ENCODE data around the gene EXOC3L2. TPM values are rescaled to one million over a fixed set of nuclear protein-coding genes. Genes with fewer than 3 reads are reported as not detected.

Gene EXOC3L2
- total RNA-seq, 1 experiment from 2014 or later = not detected

DNA sequence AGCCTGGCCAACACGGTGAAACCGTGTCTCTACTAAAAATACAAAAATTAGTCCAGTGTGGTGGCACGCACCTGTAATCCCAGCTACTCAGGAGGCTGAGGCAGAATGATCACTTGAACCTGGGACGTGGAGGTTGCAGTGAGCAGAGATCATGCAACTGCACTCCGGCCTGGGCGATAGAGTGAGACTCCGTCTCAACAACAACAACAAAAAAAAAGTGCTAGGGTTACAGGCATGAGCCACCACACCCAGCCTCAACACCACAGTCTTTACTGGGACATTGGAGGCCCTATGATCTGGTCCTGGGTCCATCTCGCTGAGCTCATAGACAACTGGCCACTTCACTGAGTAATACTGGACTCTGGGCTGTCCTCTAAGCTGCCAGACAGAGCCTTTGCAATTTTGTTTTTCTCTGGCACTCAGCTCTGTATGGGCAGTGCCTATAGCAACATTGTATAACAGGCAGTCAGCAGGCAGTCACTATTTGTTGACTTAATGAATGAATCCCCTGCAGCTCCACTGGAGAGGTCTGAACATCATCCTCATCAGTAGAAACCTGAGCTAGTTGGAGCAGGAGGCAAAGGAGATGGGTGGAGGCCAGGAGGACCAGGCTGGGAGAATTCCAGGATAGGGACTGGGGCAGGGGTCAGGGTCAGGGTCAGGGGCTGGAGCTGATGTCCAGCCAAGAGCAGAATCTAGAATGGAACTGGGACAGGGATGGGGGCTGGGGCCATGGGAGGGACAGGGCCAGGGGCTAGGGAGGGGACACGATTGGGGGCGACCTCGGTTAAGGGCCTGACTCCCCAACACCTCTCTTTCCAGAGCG, 58.5 kb downstream of the EXOC3L2 start:
- no peaks in the 10 kb centered on the region for H3K4me1 ChIP-seq
- no peak for DNase-seq
- no peak overlapping the region for H3K4me3 ChIP-seq
- H3K27ac ChIP-seq = no peak overlapping the region
- H3K27me3 ChIP-seq = no peaks in the 10 kb centered on the region
- H3K9me3 ChIP-seq (replicated peaks) = no peaks in the 10 kb centered on the region
- H3K36me3 ChIP-seq = no peaks in the 10 kb centered on the region

DNA sequence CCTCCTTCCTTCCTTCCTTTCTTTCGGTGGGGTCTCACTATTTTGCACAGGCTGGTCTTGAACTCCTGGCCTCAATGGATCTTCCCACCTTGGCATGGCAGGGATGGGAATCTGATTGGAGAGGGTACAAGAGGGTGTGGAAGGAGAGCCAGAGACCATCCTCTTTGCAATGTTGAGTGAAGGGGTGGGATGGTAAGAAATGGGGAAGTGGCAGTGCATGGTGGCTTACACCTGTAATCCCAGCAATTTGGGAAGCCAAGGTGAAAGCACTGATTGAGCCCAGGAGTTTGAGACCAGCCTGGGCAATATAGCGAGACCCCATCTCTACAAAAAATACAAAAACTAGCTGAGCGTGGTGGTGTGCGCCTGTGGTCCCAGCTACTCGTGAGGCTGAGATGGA, 61.1 kb downstream of the EXOC3L2 start:
- H3K4me3 ChIP-seq = no peak overlapping the region
- H3K27ac ChIP-seq = no peak overlapping the region
- no peaks in the 10 kb centered on the region for H3K27me3 ChIP-seq
- DNase-seq = no peak
- no peaks in the 10 kb centered on the region for H3K36me3 ChIP-seq
- H3K4me1 ChIP-seq = no peaks in the 10 kb centered on the region
- H3K9me3 ChIP-seq (replicated peaks) = no peaks in the 10 kb centered on the region

DNA sequence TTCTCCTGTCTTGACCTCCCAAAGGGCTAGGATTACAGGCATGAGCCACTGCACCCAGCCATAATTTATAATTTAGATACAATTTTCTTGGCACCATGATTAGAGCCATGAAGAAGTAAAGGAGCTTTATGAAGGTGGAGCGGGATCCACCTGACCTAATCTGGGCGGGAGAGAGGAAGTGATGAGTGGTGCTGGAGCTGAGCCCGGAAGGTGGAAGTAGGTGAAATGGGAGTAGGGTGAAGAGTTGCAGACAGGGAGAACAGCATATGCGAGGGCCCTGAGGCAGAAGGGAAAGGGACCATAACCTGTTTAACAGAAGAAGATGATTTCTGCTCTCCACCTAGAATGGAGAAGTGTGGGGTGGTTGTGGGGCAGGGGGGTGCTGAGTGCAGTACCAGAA, 62.4 kb downstream of the EXOC3L2 start:
- Histone ChIP-seq H3K27ac (no peak overlapping the region), H3K4me1 (no peaks in the 10 kb centered on the region), H3K4me3 (no peak overlapping the region), H3K36me3 (no peaks in the 10 kb centered on the region), H3K27me3 (no peaks in the 10 kb centered on the region), H3K9me3 (replicated peaks) (no peaks in the 10 kb centered on the region)
- DNase-seq = no peak

DNA sequence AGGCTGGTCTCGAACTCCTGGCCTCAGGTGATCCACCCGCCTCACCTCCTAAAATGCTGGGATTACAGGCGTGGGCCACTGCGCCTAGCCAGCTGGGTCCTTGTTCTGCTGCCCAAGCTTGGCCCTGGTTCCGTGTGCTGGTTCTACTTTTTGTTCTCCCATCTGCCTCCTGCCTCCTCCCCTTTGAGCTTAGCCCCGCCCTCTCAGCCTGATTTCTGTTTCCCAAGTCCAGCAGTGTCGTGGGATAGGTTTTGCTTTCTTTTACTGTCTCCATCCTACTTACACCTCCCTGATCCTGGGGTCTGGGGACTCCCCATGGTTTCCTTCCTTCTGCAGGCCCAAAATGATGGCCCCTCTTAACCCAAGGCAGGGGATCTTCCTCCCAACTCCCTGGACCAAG, 64.3 kb downstream of the EXOC3L2 start:
- Histone ChIP-seq H3K9me3 (replicated peaks) (no peaks in the 10 kb centered on the region), H3K4me1 (no peaks in the 10 kb centered on the region), H3K36me3 (no peaks in the 10 kb centered on the region), H3K4me3 (no peak overlapping the region), H3K27me3 (no peaks in the 10 kb centered on the region), H3K27ac (no peak overlapping the region)
- DNase-seq = no peak

DNA sequence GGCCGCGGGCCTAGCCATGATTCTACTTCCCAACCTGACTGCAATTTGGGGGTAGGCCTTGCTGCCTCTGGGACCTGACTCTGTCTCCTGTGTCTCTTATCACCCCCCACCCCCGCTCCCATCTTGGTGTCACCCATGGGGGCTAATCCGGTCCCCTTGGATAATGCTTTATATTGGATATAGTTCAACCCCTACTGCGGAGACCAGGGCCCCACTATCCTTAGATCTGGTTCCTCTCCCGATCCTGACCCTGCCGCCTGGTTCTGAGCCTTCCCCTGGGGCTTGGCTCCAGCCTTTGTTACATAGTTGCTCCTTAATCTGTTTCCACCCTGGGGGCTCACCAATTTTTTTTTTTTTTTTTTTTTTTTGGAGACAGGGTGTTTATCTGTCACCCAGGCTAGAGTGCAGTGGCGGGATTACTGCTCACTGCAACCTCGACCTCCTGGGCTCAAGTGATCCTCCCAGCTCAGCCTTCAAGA, 65.3 kb downstream of the EXOC3L2 start:
- Histone ChIP-seq H3K9me3 (replicated peaks) (no peaks in the 10 kb centered on the region), H3K4me1 (no peaks in the 10 kb centered on the region), H3K27ac (no peak overlapping the region), H3K27me3 (no peaks in the 10 kb centered on the region), H3K4me3 (no peak overlapping the region), H3K36me3 (no peaks in the 10 kb centered on the region)
- DNase-seq = no peak

DNA sequence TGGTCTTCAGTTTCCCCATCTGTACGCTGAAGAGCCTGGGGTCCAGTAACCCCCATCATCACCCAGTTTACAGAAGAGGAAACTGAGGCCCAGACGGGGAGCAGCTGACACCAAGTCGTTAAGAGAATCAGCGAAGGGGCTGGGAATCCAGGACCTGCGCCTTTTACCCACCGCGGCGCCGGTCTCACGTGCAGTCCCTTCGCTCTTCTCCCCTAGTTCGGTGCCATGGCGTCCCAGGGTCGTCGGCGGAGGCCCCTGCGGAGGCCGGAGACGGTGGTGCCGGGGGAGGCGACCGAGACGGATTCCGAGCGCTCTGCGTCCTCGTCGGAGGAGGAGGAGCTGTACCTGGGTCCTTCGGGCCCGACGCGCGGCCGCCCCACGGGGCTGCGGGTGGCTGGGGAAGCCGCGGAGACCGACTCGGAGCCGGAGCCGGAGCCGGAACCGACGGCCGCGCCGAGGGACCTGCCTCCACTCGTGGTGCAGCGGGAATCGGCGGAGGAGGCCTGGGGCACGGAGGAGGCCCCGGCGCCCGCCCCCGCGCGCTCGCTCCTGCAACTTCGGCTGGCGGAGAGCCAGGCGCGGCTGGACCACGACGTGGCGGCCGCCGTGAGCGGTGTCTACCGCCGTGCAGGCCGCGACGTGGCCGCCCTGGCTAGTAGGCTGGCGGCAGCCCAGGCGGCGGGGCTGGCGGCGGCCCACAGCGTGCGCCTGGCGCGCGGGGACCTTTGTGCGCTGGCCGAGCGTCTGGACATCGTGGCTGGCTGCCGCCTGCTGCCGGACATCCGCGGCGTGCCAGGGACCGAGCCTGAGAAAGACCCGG, 65.9 kb downstream of the EXOC3L2 start:
- no peak for DNase-seq
- H3K36me3 ChIP-seq = no peaks in the 10 kb centered on the region
- H3K4me3 ChIP-seq = peak overlapping the region; percentile 77
- H3K27ac ChIP-seq = peak overlapping the region; percentile 12
- no peaks in the 10 kb centered on the region for H3K9me3 ChIP-seq (replicated peaks)
- no peaks in the 10 kb centered on the region for H3K4me1 ChIP-seq
- no peaks in the 10 kb centered on the region for H3K27me3 ChIP-seq

DNA sequence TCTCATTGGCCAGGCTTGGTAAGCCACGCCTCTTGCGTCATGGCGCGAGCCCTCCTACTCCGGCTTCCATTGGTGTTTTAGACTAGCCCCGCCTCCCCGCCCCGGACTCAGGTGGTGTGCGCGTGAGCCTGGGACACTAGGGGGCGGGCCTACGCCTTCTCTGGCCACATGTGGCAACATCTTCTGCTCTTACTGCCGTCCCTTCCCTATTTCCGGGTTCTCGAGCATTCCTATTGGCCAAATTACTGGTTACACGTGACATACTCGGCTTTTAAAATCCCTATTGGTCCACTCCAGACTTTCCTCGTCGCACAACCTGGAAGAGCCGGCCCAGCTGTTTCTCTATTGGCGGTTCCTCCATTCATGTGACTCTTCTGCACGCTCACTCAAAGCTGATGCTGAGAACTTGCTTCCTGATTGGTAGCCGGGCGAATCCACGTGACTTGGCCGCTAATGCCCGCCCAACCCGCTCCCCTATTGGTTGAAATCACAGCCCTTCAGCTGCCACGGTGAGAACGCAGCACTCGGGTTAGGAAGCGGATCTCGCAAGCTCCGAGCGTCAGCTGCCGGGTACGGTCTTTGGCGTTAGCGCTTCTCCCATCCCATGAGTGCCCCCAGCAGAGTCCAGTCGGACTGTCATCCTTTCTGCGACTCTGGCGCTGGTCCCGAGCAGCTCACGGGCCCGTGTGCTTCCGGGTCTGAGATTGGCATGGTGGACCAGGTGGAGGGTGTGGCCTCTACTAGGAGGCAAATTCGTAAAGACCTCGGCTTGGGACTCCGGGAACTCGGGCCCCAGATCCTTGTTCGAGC, 66.7 kb downstream of the EXOC3L2 start, which contains the start of gene BLOC1S3:
BLOC1S3 (plus strand) TSS at position 523 of the 810 bp plus-strand sequence. CDS start 513 bp downstream, outside the sequence.
- H3K4me1 ChIP-seq = no peaks in the 10 kb centered on the region
- no peaks in the 10 kb centered on the region for H3K36me3 ChIP-seq
- peak; percentile 100 for DNase-seq
- no peaks in the 10 kb centered on the region for H3K27me3 ChIP-seq
- H3K9me3 ChIP-seq (replicated peaks) = no peaks in the 10 kb centered on the region
- peak within 1 kb of the TSS; percentile 37 for H3K27ac ChIP-seq
- peak within 1 kb of the TSS; percentile 77 for H3K4me3 ChIP-seq

DNA sequence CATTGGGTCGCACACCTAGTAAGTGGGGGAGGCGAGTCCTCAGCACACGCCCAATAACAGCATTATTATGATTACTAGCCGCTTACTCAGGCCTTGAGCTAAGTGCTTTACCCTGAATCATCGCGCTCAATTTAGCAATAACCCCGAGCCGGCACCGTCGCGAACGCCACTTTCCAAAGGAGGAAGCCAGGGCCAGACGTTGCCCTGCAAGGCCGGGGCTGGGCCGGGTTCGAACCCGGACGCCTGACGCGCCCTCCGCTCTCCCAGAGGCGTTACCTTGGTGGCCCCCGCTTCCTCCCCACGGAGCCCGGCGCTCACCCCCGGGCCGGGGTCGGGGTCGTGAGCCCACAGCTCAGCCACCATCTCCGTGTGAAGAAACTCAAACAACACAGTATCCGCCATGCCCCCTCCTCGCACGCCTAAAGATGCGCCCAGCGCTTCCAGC, 67.4 kb downstream of the EXOC3L2 start, which contains the start of gene TRAPPC6A:
TRAPPC6A (minus strand) TSS at position 421 of the 445 bp plus-strand sequence; CDS start at position 402, 19 bp downstream.
- no peaks in the 10 kb centered on the region for H3K4me1 ChIP-seq
- H3K9me3 ChIP-seq (replicated peaks) = no peaks in the 10 kb centered on the region
- H3K27me3 ChIP-seq = no peaks in the 10 kb centered on the region
- peak within 1 kb of the TSS; percentile 77 for H3K4me3 ChIP-seq
- peak within 1 kb of the TSS; percentile 37 for H3K27ac ChIP-seq
- peak in 1 of 2 experiments; percentile 36 for DNase-seq
- no peaks in the 10 kb centered on the region for H3K36me3 ChIP-seq

DNA sequence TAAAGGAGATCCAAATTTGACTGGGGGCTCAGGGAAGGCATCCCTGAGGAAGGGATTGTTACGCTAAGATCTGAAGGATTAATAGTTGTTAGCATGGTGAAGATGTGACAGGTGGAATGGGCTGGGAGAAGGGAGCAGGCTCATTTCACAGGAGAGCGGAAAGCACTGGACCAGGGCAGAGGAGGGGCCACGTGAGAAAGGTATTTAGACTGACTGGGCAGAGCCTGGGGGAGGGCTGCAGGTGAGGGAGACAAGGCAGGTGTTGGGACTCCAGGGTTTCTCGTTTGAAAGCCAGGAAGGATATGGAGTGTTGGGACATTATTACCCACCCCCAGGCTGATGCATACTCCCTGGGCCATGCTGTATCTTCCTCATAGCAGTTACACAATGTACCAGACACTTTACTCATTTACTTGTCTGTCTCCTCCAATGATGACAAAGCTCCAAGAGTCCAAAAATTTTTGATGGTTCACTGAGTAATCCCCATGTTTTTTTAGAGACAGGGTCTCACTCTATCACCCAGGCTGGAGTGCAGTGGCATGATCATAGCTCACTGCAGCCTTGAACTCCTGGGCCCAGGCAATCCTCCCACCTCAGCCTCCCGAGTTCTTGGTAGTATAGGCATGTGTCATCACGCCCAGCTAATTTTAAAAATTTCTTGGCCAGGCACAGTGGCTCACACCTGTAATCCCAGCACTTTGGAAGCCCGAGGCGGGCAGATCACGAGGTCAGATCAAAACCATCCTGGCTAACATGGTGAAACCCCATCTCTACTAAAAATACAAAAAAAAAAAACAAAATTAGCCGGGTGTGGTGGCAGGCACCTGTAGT, 69.5 kb downstream of the EXOC3L2 start:
- DNase-seq = no peak
- no peaks in the 10 kb centered on the region for H3K27me3 ChIP-seq
- no peak overlapping the region for H3K4me3 ChIP-seq
- no peaks in the 10 kb centered on the region for H3K4me1 ChIP-seq
- no peaks in the 10 kb centered on the region for H3K9me3 ChIP-seq (replicated peaks)
- no peaks in the 10 kb centered on the region for H3K36me3 ChIP-seq
- H3K27ac ChIP-seq = no peak overlapping the region

DNA sequence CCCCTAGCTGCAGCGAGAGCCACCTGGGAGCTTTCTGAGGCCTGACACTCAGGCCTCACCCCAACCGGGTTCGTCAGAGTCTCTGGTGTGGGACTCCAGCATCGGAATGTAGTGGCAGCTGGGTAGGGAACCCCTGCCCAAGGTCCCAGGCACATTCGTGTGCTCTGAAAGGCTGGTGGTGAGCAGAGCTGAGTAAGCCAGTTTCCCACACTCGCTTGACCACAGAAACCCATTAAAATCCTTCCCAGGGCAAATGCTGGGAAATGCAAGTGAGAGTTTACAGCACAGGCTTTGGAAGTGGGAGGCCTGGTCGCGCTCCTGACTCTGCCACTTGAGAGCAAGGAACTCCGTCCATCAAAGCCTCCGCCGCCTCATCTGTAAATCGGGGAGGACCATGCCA, 71.4 kb downstream of the EXOC3L2 start:
- DNase-seq = peak; percentile 55 to 70
- H3K4me1 ChIP-seq = no peaks in the 10 kb centered on the region
- H3K36me3 ChIP-seq = no peaks in the 10 kb centered on the region
- no peak overlapping the region for H3K4me3 ChIP-seq
- no peaks in the 10 kb centered on the region for H3K9me3 ChIP-seq (replicated peaks)
- no peaks in the 10 kb centered on the region for H3K27me3 ChIP-seq
- H3K27ac ChIP-seq = no peak overlapping the region

DNA sequence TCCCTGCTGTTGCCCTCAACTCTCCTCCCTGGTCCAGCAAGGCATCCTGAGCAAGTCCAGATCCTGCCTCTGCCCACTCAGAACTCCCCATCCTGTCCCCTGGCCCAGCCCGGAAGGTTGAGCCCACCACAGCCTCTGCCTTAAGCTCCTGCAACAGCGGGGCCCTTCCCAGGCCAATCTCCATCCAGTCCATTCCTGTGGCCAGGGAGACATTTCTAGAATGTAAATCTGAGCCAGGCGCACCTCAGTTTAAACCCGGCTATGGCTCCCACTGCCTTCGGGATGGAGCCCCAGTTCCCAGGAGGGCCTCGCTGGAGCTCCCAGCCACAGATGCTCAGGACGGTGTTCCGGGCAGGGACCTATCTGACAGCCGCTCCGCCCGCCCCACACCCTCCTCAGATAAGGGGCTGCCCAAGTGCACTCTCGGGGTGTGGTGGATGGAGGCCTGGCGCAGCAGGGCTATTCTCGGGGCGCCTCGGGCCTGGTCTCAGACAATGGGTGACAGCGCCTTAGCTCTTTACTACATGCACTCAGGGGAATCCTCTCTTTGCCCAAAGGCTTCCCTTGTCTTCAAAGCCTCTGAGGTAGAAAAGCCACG, 72.5 kb downstream of the EXOC3L2 start:
- DNase-seq = no peak
- H3K4me3 ChIP-seq = no peak overlapping the region
- H3K9me3 ChIP-seq (replicated peaks) = no peaks in the 10 kb centered on the region
- no peaks in the 10 kb centered on the region for H3K36me3 ChIP-seq
- no peak overlapping the region for H3K27ac ChIP-seq
- no peaks in the 10 kb centered on the region for H3K27me3 ChIP-seq
- H3K4me1 ChIP-seq = no peaks in the 10 kb centered on the region

DNA sequence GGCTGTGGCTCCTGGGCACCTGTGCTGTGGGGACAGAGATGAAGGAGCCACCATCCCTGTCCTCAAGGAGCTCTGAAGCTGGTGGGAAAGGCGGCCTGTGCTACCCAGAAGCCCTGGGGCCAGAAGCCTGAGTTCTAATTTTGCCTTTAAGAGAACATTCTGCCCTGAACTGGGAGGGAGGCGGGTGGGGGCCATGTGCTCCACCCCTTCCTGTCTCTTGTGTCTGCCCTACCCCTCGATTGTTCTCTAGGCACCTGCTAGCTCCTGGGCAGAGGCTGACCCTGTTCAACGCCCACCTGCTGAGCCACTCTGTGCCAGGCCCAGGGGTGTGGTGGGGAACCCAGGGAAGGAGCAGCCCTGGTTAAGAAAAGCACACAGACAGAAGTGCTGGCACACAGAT, 73.0 kb downstream of the EXOC3L2 start:
- Histone ChIP-seq H3K27ac (no peak overlapping the region), H3K36me3 (no peaks in the 10 kb centered on the region), H3K4me1 (peaks cover 2% of the 10 kb centered on the region; the same call in 1 of the 2 replicates), H3K9me3 (replicated peaks) (no peaks in the 10 kb centered on the region), H3K4me3 (no peak overlapping the region), H3K27me3 (no peaks in the 10 kb centered on the region)
- DNase-seq = no peak

DNA sequence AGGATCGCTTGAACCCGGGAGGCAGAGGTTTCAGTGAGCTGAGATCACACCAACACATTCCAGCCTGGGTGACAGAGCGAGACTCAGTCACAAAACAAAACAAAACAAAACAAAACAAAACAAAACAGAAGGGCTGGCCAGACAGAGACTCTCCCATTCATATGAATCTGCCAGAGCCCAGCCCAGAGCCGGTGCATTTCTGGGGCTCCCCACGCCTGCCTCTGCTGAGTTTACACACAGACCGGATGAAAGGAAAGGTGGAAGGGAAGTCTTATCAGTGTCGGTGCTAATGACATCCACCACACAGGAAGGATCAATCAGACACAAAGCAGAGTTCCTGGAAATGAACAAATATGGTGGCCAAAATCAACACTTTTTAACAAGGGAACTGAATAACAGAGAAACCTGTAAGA, 74.0 kb downstream of the EXOC3L2 start:
- DNase-seq = no peak
- Histone ChIP-seq H3K4me1 (peaks cover 9% of the 10 kb centered on the region; the same call in 1 of the 2 replicates), H3K36me3 (no peaks in the 10 kb centered on the region), H3K27ac (no peak overlapping the region), H3K27me3 (no peaks in the 10 kb centered on the region), H3K4me3 (no peak overlapping the region), H3K9me3 (replicated peaks) (no peaks in the 10 kb centered on the region)
